SU-DHL-6 (cell line): ENCODE data around the gene CTSV.
"Not testable (repeated sequence)": the region's sequence is repeated elsewhere in the genome, so short reads cannot be mapped to it uniquely, and the experiment has no call there.

Experiments
- H2AFZ ChIP-seq: fragments of 200-600 bp; sonication (generic); 2 replicates; pipeline ENCODE4 v1.6.1; 2014; ENCODE audit warnings: low read depth, mild to moderate bottlenecking, moderate library complexity, mixed read lengths, antibody characterized with exemption, low read length; ENCODE audit not compliant: severe bottlenecking
- H3F3A ChIP-seq: fragments of 200-600 bp; shearing (Covaris generic); 2 replicates; pipeline ENCODE4 v1.6.0; 2016; ENCODE audit warnings: antibody characterized with exemption, mild to moderate bottlenecking; ENCODE audit not compliant: insufficient read depth
- H3K27ac ChIP-seq: fragments of 200-600 bp; sonication (generic); 2 replicates; pipeline ENCODE4 v1.5.1; 2016; ENCODE audit warnings: low read depth, mild to moderate bottlenecking, low read length, moderate library complexity, mixed read lengths
- H3K27me3 ChIP-seq: fragments of 200-600 bp; sonication (generic), shearing (Covaris generic); 2 replicates; pipeline ENCODE4 v1.6.0; 2014; ENCODE audit warnings: mild to moderate bottlenecking, low read length
- H3K36me3 ChIP-seq: fragments of 200-600 bp; sonication (generic); 2 replicates; pipeline ENCODE4 v1.6.1; 2014; ENCODE audit warnings: mild to moderate bottlenecking, low read length, mixed read lengths
- H3K4me2 ChIP-seq: fragments of 300-600, 200-600 bp; shearing (Covaris generic), sonication (generic); 2 replicates; pipeline ENCODE4 v1.6.0; 2014; ENCODE audit warnings: low read length, low read depth, mild to moderate bottlenecking; ENCODE audit not compliant: poor library complexity, severe bottlenecking
- H3K4me3 ChIP-seq: fragments of 200-600 bp; sonication (generic); 2 replicates; pipeline ENCODE4 v1.5.1; 2014; ENCODE audit warnings: antibody characterized with exemption, low read length, mild to moderate bottlenecking, mixed read lengths; ENCODE audit not compliant: insufficient read depth, poor library complexity, severe bottlenecking
- H3K79me2 ChIP-seq: fragments of 200-600 bp; sonication (generic); 2 replicates; pipeline ENCODE4 v1.6.1; 2014; ENCODE audit warnings: mild to moderate bottlenecking, low read length, moderate library complexity; ENCODE audit not compliant: insufficient read depth
- H3K9ac ChIP-seq: fragments of 200-600 bp; sonication (generic); 2 replicates; pipeline ENCODE4 v1.7.0; 2014; ENCODE audit warnings: mild to moderate bottlenecking, low read length
- H3K9me2 ChIP-seq: fragments of 200-600 bp; sonication (generic); replicated peaks from 2 replicates; pipeline ENCODE4 v1.6.1; 2014; ENCODE audit warnings: low read length; ENCODE audit not compliant: insufficient read depth
- H3K9me3 ChIP-seq: fragments of 200-600 bp; sonication (generic); 2 replicates; pipeline ENCODE4 v1.6.1; 2014; ENCODE audit warnings: low read length, mixed read lengths; ENCODE audit not compliant: insufficient read depth
- H4K20me1 ChIP-seq: fragments of 200-600 bp; sonication (generic); 2 replicates; pipeline ENCODE4 v1.6.1; 2014; ENCODE audit warnings: low read depth, mild to moderate bottlenecking, antibody characterized with exemption, low read length, moderate library complexity, mixed read lengths
- CTCF ChIP-seq: fragments of 200-600 bp; sonication (generic); IDR thresholded peaks from one replicate; pipeline ENCODE4 v1.5.1; 2017; ENCODE audit warnings: antibody characterized with exemption, mild to moderate bottlenecking, low read length, moderate library complexity; ENCODE audit not compliant: insufficient read depth, poor library complexity, severe bottlenecking
- EZH2phosphoT487 ChIP-seq: fragments of 200-600 bp; sonication (generic), shearing (Covaris generic); conservative IDR thresholded peaks from 2 replicates; pipeline ENCODE4 v1.6.1; 2018; ENCODE audit warnings: mild to moderate bottlenecking, antibody characterized with exemption, low read length, moderate library complexity, mixed read lengths

CTSV gene

GRCh38 chr9:97057651-97058050 lies 18.7 kb upstream of the CTSV start:
- H3K9me3 ChIP-seq: no peaks in the 10 kb centered on the region
- H2AFZ ChIP-seq: no peak overlapping the region
- H3K27ac ChIP-seq: no peak overlapping the region
- no peaks in the 10 kb centered on the region for H3K9me2 ChIP-seq
- no peaks in the 10 kb centered on the region for H3K36me3 ChIP-seq
- H3K27me3 ChIP-seq: no peaks in the 10 kb centered on the region
- no peak overlapping the region for H3K4me3 ChIP-seq
- no peaks in the 10 kb centered on the region for H3F3A ChIP-seq
- H3K79me2 ChIP-seq: no peaks in the 10 kb centered on the region
- no peaks in the 10 kb centered on the region for H4K20me1 ChIP-seq
- no peak overlapping the region for H3K4me2 ChIP-seq
- no peak overlapping the region for H3K9ac ChIP-seq
- TF ChIP-seq CTCF (no peak), EZH2phosphoT487 (no peak)

GRCh38 chr9:97055891-97056290 lies 16.9 kb upstream of the CTSV start:
- not testable (repeated sequence) for H3K4me2 ChIP-seq, H2AFZ ChIP-seq, H3K9me3 ChIP-seq, H3K9ac ChIP-seq, H3K4me3 ChIP-seq, H3K79me2 ChIP-seq, H3K9me2 ChIP-seq, H3K36me3 ChIP-seq, H3K27ac ChIP-seq, H3F3A ChIP-seq, H4K20me1 ChIP-seq, H3K27me3 ChIP-seq

GRCh38 chr9:97053717-97054116 lies 14.8 kb upstream of the CTSV start:
- Histone ChIP-seq H3F3A (no peaks in the 10 kb centered on the region), H2AFZ (no peak overlapping the region), H3K9ac (no peak overlapping the region), H3K36me3 (no peaks in the 10 kb centered on the region), H3K27me3 (no peaks in the 10 kb centered on the region), H3K4me2 (no peak overlapping the region), H3K79me2 (no peaks in the 10 kb centered on the region), H4K20me1 (no peaks in the 10 kb centered on the region), H3K27ac (no peak overlapping the region), H3K4me3 (no peak overlapping the region), H3K9me3 (no peaks in the 10 kb centered on the region), H3K9me2 (no peaks in the 10 kb centered on the region)
- no peak for TF ChIP-seq EZH2phosphoT487
- TF ChIP-seq CTCF: no peak

GRCh38 chr9:97052735-97053134 lies 13.8 kb upstream of the CTSV start:
- TF ChIP-seq CTCF: no peak
- Histone ChIP-seq H4K20me1 (no peaks in the 10 kb centered on the region), H3K9ac (no peak overlapping the region), H3K4me3 (no peak overlapping the region), H3K9me3 (no peaks in the 10 kb centered on the region), H3K9me2 (no peaks in the 10 kb centered on the region), H3K4me2 (no peak overlapping the region), H3K79me2 (no peaks in the 10 kb centered on the region), H3K36me3 (no peaks in the 10 kb centered on the region), H3K27ac (no peak overlapping the region), H3F3A (no peaks in the 10 kb centered on the region), H3K27me3 (no peaks in the 10 kb centered on the region), H2AFZ (no peak overlapping the region)
